ENCODE results near the gene A3GALT2.

- TF ChIP-seq CTCF (IDR thresholded peaks at IDR 0.05) (no peak), POLR2A (IDR thresholded peaks at IDR 0.05) (no peak)
Observed at GRCh38 chr1:33344896-33345560, 24.1 kb upstream of the A3GALT2 start.

Measured in uterus (tissue), 2 donors.